Panc1 (cell line): ENCODE measurements around the gene TMEM248. TPM values are rescaled to one million over a fixed set of nuclear protein-coding genes. Genes with fewer than 3 reads are reported as not detected.
A peak's percentile ranks its signal among the peaks of the same experiment; 100 is the strongest.

Experiments used
- ATAC-seq: fragments of 200-7000 bp; cut with Tn5 transposase; 2 replicates; pipeline ENCODE4 v1.9.1; 2020; ENCODE audit warnings: mild to moderate bottlenecking, moderate library complexity
- BruUV-seq: library from RNA; stranded (reverse); fragments of 400-500 nt; replicated peaks from 2 replicates; lab custom pipeline; 2021; lab: Mats Ljungman, UMichigan
- CTCF ChIA-PET: fragments of 300-600 bp; sonication (Branson Sonifier 250); formaldehyde crosslinking; loops from one replicate; lab custom pipeline; 2022; ENCODE audit warnings: antibody characterized with exemption; lab: Charles Lee
- POLR2A ChIA-PET: fragments of 300-600 bp; sonication (Branson Sonifier 250); formaldehyde crosslinking; loops from one replicate; lab custom pipeline; 2022; ENCODE audit warnings: antibody characterized with exemption; lab: Charles Lee
- DNase-seq: peaks from one replicate; pipeline ENCODE4 v3.0.0-alpha.2; 2010; ENCODE audit warnings: low read depth, low spot score
- H3K27ac ChIP-seq: 2 replicates; pipeline ENCODE4 v1.5.1; 2011; ENCODE audit warnings: mild to moderate bottlenecking, low read length, inconsistent platforms
- H3K27me3 ChIP-seq: fragments of 200-500 bp; sonication (Bioruptor generic); 2 replicates; pipeline ENCODE4 v1.6.0; 2014; ENCODE audit warnings: low read length, inconsistent platforms; ENCODE audit not compliant: control insufficient read depth, insufficient read depth
- H3K36me3 ChIP-seq: fragments of 200-500 bp; sonication (Bioruptor generic); 2 replicates; pipeline ENCODE4 v1.5.1; 2014; ENCODE audit warnings: inconsistent platforms, mild to moderate bottlenecking, low read length, moderate library complexity; ENCODE audit not compliant: control insufficient read depth, insufficient read depth
- H3K4me1 ChIP-seq: 2 replicates; pipeline ENCODE4 v1.5.1; 2011; ENCODE audit warnings: inconsistent platforms, mild to moderate bottlenecking, low read length, moderate library complexity; ENCODE audit not compliant: control insufficient read depth, insufficient read depth
- H3K4me3 ChIP-seq, 2 experiments: 2 replicates each; pipeline ENCODE4 v1.5.1; 2011 to 2012; ENCODE audit warnings: low read depth in 2 of 2, low read length in 2 of 2, mild to moderate bottlenecking in 2 of 2, inconsistent platforms in 1 of 2, moderate library complexity in 1 of 2
- H3K9me3 ChIP-seq: fragments of 200-500 bp; sonication (Bioruptor generic); 2 replicates; pipeline ENCODE4 v1.5.1; 2014; ENCODE audit warnings: low read depth, mild to moderate bottlenecking, inconsistent platforms, low read length, moderate library complexity; ENCODE audit not compliant: control insufficient read depth, insufficient read depth
- POLR2AphosphoS5 ChIP-seq: IDR thresholded peaks from 2 replicates; pipeline ENCODE4 v1.6.1; 2012; ENCODE audit warnings: mild to moderate bottlenecking, low read depth, low read length, moderate library complexity
- SIN3A ChIP-seq: IDR thresholded peaks from 2 replicates; pipeline ENCODE4 v1.6.1; 2012; ENCODE audit warnings: low read depth, mild to moderate bottlenecking, low read length, moderate library complexity, borderline replicate concordance; ENCODE audit not compliant: insufficient read depth
- TCF7L2 ChIP-seq: IDR thresholded peaks from 2 replicates; pipeline ENCODE4 v1.6.1; 2011; ENCODE audit warnings: mild to moderate bottlenecking, low read depth, low read length, inconsistent platforms
- in situ Hi-C: cut with HindIII; loops from 2 replicates; pipeline ENCODE4 v1.10.0; 2016; ENCODE audit warnings: low sequenced_read_pairs, low pct_unique_long_range_greater_than_20kb
- intact Hi-C: fragments of 100-400 bp; cut with micrococcal nuclease; formaldehyde crosslinking; loops from one replicate; pipeline ENCODE4 v1.10.0; 2022; ENCODE audit not compliant: unreplicated experiment
- total RNA-seq: library from RNA; stranded (reverse); gene quantifications from one replicate; pipeline ENCODE4 v1.2.1, GENCODE V29; 2021; ENCODE audit not compliant: unreplicated experiment
- TF ChIP-seq, protein P1 (sequence below), 2 experiments: IDR thresholded peaks; 2 replicates each; pipeline ENCODE4 v1.6.1; 2011 to 2012; ENCODE audit warnings: low read depth in 2 of 2, control low read depth in 1 of 2, low read length in 1 of 2, mild to moderate bottlenecking in 1 of 2, moderate library complexity in 1 of 2; ENCODE audit not compliant: insufficient read depth in 1 of 2
- TF ChIP-seq, protein P2 (sequence below): fragments of 450-650 bp; IDR thresholded peaks from 2 replicates; pipeline ENCODE4 v1.5.1; 2017; ENCODE audit warnings: mild to moderate bottlenecking

The TMEM248 gene
- total RNA-seq, 1 experiment from 2014 or later: 176 TPM

DNA sequence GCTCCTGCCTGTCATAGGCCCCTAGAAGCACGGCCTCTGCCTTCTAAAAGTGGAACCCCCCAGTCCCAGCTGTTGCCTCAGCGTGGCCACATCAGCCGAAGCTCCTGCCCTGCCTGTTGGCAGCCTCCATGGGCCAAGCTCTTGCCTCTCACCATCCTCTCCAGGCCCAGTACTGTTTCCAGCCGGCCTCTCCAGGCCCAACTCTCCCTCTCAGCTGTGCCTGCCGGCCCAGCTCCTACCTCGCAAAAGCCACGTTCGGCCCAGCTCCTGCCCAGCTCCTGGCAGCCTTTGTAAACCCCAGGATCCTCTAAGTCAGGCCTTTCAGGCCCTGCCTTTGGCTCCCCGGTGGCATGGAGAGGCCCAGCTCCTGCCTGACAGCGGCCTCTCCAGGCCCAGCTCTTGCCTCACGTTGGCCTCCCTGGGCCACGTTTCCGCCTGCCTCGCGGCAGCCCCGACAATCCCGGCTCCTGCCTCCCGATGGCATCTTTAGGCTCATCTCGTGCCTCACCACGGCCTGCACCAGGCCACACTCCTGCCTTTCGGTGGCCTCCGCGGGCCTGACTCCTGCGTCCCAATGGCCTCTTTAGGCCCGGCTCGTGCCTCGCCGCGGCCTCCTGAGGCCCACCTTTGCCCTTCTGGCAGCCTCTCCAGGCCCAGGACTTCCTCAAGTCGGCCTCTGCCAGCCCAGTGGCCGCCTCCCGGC, 17.5 kb upstream of the TMEM248 start:
- no peak for DNase-seq
- no TSS peak for BruUV-seq
- no peaks in the 10 kb centered on the region for H3K36me3 ChIP-seq
- no peaks in the 10 kb centered on the region for H3K9me3 ChIP-seq
- peak; percentile 22 for ATAC-seq
- intact Hi-C loops (no loop called here), in situ Hi-C loops (no loop called here)
- POLR2A ChIA-PET: no interaction called here
- H3K4me3 ChIP-seq: no peak overlapping the region
- no peak overlapping the region for H3K27ac ChIP-seq
- no peaks in the 10 kb centered on the region for H3K27me3 ChIP-seq
- H3K4me1 ChIP-seq: no peaks in the 10 kb centered on the region
- TF ChIP-seq SIN3A: no peak
- TF ChIP-seq, protein P1, sequence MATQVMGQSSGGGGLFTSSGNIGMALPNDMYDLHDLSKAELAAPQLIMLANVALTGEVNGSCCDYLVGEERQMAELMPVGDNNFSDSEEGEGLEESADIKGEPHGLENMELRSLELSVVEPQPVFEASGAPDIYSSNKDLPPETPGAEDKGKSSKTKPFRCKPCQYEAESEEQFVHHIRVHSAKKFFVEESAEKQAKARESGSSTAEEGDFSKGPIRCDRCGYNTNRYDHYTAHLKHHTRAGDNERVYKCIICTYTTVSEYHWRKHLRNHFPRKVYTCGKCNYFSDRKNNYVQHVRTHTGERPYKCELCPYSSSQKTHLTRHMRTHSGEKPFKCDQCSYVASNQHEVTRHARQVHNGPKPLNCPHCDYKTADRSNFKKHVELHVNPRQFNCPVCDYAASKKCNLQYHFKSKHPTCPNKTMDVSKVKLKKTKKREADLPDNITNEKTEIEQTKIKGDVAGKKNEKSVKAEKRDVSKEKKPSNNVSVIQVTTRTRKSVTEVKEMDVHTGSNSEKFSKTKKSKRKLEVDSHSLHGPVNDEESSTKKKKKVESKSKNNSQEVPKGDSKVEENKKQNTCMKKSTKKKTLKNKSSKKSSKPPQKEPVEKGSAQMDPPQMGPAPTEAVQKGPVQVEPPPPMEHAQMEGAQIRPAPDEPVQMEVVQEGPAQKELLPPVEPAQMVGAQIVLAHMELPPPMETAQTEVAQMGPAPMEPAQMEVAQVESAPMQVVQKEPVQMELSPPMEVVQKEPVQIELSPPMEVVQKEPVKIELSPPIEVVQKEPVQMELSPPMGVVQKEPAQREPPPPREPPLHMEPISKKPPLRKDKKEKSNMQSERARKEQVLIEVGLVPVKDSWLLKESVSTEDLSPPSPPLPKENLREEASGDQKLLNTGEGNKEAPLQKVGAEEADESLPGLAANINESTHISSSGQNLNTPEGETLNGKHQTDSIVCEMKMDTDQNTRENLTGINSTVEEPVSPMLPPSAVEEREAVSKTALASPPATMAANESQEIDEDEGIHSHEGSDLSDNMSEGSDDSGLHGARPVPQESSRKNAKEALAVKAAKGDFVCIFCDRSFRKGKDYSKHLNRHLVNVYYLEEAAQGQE (IDR thresholded peaks at IDR 0.05; ENCODE audit: insufficient read depth in 1 of 2, low read depth in 2 of 2, low read length in 1 of 2): no peak
- TF ChIP-seq TCF7L2: no peak
- CTCF ChIA-PET: no interaction called here

DNA sequence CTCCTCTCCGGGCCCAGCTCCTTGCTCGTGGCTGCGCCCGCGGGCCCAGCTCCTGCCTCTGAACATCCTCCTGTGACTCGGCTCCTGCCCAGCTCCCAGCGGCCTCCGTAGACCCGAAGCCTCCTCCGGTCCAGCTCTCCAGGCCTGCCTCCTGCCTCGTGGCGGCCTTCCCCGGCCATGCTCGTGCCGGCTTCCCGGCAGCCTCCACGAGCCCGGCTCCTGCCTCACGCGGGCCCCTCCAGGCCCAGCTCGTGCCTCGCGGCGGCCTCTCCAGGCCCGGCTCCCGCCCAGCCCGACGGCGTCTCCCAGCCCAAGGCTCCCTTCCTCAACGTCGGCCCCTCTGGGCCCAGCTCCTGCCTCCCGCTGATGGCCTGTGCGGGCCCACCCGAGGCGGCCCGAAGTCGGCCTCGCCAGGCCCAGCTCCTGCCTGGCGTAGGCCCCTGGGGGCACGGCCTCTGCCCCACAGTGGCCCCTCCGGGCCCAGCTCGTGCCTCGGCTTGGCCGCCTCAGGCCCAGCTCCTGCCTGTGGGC, 16.9 kb upstream of the TMEM248 start:
- no peak for ATAC-seq
- H3K36me3 ChIP-seq: no peaks in the 10 kb centered on the region
- DNase-seq: no peak
- no peaks in the 10 kb centered on the region for H3K4me1 ChIP-seq
- H3K27ac ChIP-seq: no peak overlapping the region
- H3K9me3 ChIP-seq: no peaks in the 10 kb centered on the region
- intact Hi-C loops (no loop called here), in situ Hi-C loops (no loop called here)
- TF ChIP-seq POLR2AphosphoS5 (no peak), SIN3A (no peak), TCF7L2 (no peak)
- TF ChIP-seq, protein P2, sequence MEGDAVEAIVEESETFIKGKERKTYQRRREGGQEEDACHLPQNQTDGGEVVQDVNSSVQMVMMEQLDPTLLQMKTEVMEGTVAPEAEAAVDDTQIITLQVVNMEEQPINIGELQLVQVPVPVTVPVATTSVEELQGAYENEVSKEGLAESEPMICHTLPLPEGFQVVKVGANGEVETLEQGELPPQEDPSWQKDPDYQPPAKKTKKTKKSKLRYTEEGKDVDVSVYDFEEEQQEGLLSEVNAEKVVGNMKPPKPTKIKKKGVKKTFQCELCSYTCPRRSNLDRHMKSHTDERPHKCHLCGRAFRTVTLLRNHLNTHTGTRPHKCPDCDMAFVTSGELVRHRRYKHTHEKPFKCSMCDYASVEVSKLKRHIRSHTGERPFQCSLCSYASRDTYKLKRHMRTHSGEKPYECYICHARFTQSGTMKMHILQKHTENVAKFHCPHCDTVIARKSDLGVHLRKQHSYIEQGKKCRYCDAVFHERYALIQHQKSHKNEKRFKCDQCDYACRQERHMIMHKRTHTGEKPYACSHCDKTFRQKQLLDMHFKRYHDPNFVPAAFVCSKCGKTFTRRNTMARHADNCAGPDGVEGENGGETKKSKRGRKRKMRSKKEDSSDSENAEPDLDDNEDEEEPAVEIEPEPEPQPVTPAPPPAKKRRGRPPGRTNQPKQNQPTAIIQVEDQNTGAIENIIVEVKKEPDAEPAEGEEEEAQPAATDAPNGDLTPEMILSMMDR: no peak
- TF ChIP-seq, protein P1 (IDR thresholded peaks at IDR 0.05; ENCODE audit: insufficient read depth in 1 of 2, low read depth in 2 of 2, low read length in 1 of 2): no peak
- POLR2A ChIA-PET: interaction anchor here (0.6 kb wide), 1 partner anchor 10 kb away, joined by 23 read pairs; no protein-coding TSS in a partner anchor
- BruUV-seq: no TSS peak
- no peak overlapping the region for H3K4me3 ChIP-seq
- CTCF ChIA-PET: no interaction called here
- no peaks in the 10 kb centered on the region for H3K27me3 ChIP-seq
